Kidney epithelial cell (primary cell): ENCODE measurements around the gene TUBA1C. TPM values are rescaled to one million over a fixed set of nuclear protein-coding genes. Genes with fewer than 3 reads are reported as not detected.
"Not testable (repeated sequence)": the region's sequence is repeated elsewhere in the genome, so short reads cannot be mapped to it uniquely, and the experiment has no call there.

Experiments
- DNase-seq: peaks from one replicate; pipeline ENCODE4 v3.0.0-alpha.2; 2010; ENCODE audit warnings: low read depth
- H3K27me3 ChIP-seq: 2 replicates; pipeline ENCODE4 v1.6.0; 2011; ENCODE audit warnings: low read length; ENCODE audit not compliant: control insufficient read depth, insufficient read depth
- H3K36me3 ChIP-seq: 2 replicates; pipeline ENCODE4 v1.5.1; 2011; ENCODE audit warnings: low read length; ENCODE audit not compliant: control insufficient read depth, insufficient read depth
- H3K4me3 ChIP-seq: 2 replicates; pipeline ENCODE4 v1.5.1; 2011; ENCODE audit warnings: low read depth, mild to moderate bottlenecking, control low read depth, low read length
- total RNA-seq: library from RNA; depleted of rRNA; stranded (reverse); fragments of >200 nt; gene quantifications from 2 replicates; pipeline ENCODE4 v1.2.3, GENCODE V29; 2015
- TF ChIP-seq, protein P1 (sequence below): IDR thresholded peaks from 2 replicates; pipeline ENCODE4 v1.5.1; 2011; ENCODE audit warnings: mild to moderate bottlenecking, moderate library complexity, low read length, control low read depth, inconsistent platforms; ENCODE audit not compliant: insufficient read depth, poor library complexity, severe bottlenecking

TUBA1C gene
- total RNA-seq, 1 donor from 2014 or later, result 544 TPM

DNA sequence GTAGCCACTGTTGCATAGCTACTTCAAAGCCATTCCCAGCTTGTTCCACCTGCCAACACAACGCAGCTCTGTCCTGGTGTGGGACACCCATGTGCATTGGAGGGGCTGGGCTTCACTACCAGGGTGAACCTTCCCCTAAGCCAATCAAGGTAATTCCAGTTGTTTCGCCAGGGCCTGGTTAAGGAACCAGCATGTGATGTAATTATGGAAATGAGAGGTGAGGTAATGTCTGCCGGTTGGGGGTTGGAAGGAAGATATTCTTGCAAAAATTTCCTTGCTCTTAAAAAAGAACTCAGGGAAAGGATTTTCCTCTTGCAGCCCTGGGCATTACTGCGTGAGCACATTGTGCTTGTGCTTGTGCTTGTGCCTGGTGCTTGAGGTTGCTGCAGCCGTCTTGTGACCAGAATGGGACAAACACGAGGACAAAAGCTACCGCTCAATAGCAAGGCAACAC, 14.9 kb downstream of the TUBA1C start:
- TF ChIP-seq, protein P1, sequence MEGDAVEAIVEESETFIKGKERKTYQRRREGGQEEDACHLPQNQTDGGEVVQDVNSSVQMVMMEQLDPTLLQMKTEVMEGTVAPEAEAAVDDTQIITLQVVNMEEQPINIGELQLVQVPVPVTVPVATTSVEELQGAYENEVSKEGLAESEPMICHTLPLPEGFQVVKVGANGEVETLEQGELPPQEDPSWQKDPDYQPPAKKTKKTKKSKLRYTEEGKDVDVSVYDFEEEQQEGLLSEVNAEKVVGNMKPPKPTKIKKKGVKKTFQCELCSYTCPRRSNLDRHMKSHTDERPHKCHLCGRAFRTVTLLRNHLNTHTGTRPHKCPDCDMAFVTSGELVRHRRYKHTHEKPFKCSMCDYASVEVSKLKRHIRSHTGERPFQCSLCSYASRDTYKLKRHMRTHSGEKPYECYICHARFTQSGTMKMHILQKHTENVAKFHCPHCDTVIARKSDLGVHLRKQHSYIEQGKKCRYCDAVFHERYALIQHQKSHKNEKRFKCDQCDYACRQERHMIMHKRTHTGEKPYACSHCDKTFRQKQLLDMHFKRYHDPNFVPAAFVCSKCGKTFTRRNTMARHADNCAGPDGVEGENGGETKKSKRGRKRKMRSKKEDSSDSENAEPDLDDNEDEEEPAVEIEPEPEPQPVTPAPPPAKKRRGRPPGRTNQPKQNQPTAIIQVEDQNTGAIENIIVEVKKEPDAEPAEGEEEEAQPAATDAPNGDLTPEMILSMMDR, result no peak
- Histone ChIP-seq H3K27me3 (no peaks in the 10 kb centered on the region), H3K36me3 (no peaks in the 10 kb centered on the region), H3K4me3 (no peak overlapping the region)
- DNase-seq, result no peak

- H3K4me3 ChIP-seq, H3K36me3 ChIP-seq, DNase-seq, H3K27me3 ChIP-seq: not testable (repeated sequence)
These were observed 15.7 kb downstream of the TUBA1C start for GRCh38 chr12:49280545-49280944.

DNA sequence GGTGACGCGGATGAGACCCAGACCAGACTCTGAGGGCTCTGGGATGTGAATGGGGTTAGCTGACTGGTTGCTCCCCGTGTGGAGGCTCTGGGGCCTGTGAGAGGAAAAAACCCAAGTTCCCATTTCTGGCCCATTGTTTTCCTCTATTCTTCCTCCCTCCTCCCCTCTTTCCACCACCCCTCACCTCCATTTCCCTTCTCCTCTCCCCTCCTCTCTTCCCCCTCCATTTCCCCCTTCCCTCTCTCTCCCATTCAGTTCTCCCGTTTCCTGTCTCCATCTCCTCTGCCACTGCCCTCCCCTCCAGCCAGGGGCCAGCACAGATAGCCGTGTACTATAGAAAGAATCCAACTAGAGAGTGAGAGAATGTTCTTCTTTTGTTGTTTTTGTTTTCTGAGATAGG, 17.4 kb downstream of the TUBA1C start:
- DNase-seq, result no peak
- peaks cover 2% of the 10 kb centered on the region for H3K27me3 ChIP-seq

GRCh38 chr12:49282740-49283375, 18.0 kb downstream of the TUBA1C start:
- not testable (repeated sequence) for DNase-seq, H3K4me3 ChIP-seq, H3K36me3 ChIP-seq, H3K27me3 ChIP-seq

More for the DNA sequence above, 17.4 kb downstream of the TUBA1C start:
- Histone ChIP-seq H3K36me3 (no peaks in the 10 kb centered on the region), H3K4me3 (no peak overlapping the region)
- TF ChIP-seq, protein P1, result no peak

- TF ChIP-seq, protein P1, result peak; percentile 6
- DNase-seq, result no peak
- peaks cover 6% of the 10 kb centered on the region for H3K27me3 ChIP-seq
- no peak overlapping the region for H3K4me3 ChIP-seq
- H3K36me3 ChIP-seq, result no peaks in the 10 kb centered on the region
These were observed 18.9 kb downstream of the TUBA1C start for GRCh38 chr12:49283541-49284429.

- no peak overlapping the region for H3K4me3 ChIP-seq
- no peak for DNase-seq
- TF ChIP-seq, protein P1, result no peak
These were observed 19.8 kb downstream of the TUBA1C start for GRCh38 chr12:49284672-49285071.

More at GRCh38 chr12:49284672-49285071, 19.8 kb downstream of the TUBA1C start:
- Histone ChIP-seq H3K27me3 (peaks cover 6% of the 10 kb centered on the region), H3K36me3 (no peaks in the 10 kb centered on the region)
